Transverse colon (tissue), 4 donors: ENCODE data around the gene EEPD1.
"Not testable (repeated sequence)": the region's sequence is repeated elsewhere in the genome, so short reads cannot be mapped to it uniquely, and the experiment has no call there.

Experiments
- CTCF ChIP-seq, 5 experiments: fragments of 200-600 bp in 3 of 5; fragments of 450-650 bp in 2 of 5; sonication (generic) in 3 of 5; IDR thresholded peaks; 1 replicate in 2 of 5; 2 replicates in 3 of 5; pipeline ENCODE4 v1.5.1; 2016 to 2017; ENCODE audit warnings: antibody characterized with exemption in 5 of 5, inconsistent platforms in 3 of 5, mild to moderate bottlenecking in 2 of 5, moderate library complexity in 1 of 5
- EP300 ChIP-seq: sonication (generic); formaldehyde crosslinking; IDR thresholded peaks from one replicate; pipeline ENCODE4 v1.6.1; 2017; ENCODE audit warnings: antibody characterized with exemption, low read depth
- POLR2A ChIP-seq: fragments of 450-650 bp; IDR thresholded peaks from one replicate; pipeline ENCODE4 v1.6.1; 2016; ENCODE audit warnings: antibody characterized with exemption, mild to moderate bottlenecking, moderate library complexity
- POLR2AphosphoS5 ChIP-seq, 3 donors: sonication (generic); formaldehyde crosslinking; IDR thresholded peaks; one replicate each; pipeline ENCODE4 v1.6.1; 2016; ENCODE audit warnings: antibody characterized with exemption in 3 of 3

GRCh38 chr7:36149240-36149639 is 3.8 kb upstream of the EEPD1 start:
- TF ChIP-seq EP300; CTCF (IDR thresholded peaks at IDR 0.05); POLR2A; POLR2AphosphoS5 (IDR thresholded peaks at IDR 0.05): not testable (repeated sequence)
